Fibroblast of skin of abdomen (primary cell): Measurements from ENCODE around the gene BOC. TPM values are rescaled to one million over a fixed set of nuclear protein-coding genes. Genes with fewer than 3 reads are reported as not detected.
A peak's percentile ranks its signal among the peaks of the same experiment; 100 is the strongest.
"Not testable (repeated sequence)": the region's sequence is repeated elsewhere in the genome, so short reads cannot be mapped to it uniquely, and the experiment has no call there.

Source experiments
- DNase-seq: peaks from one replicate; pipeline ENCODE4 v3.0.0-alpha.2; 2013
- polyA plus RNA-seq, 2 experiments: library from polyadenylated mRNA; unstranded; fragments of 120-200 nt; gene quantifications; one replicate each; pipeline ENCODE4 v1.2.1, GENCODE V29; 2013; ENCODE audit not compliant: insufficient read length in 2 of 2

BOC gene, protein sequence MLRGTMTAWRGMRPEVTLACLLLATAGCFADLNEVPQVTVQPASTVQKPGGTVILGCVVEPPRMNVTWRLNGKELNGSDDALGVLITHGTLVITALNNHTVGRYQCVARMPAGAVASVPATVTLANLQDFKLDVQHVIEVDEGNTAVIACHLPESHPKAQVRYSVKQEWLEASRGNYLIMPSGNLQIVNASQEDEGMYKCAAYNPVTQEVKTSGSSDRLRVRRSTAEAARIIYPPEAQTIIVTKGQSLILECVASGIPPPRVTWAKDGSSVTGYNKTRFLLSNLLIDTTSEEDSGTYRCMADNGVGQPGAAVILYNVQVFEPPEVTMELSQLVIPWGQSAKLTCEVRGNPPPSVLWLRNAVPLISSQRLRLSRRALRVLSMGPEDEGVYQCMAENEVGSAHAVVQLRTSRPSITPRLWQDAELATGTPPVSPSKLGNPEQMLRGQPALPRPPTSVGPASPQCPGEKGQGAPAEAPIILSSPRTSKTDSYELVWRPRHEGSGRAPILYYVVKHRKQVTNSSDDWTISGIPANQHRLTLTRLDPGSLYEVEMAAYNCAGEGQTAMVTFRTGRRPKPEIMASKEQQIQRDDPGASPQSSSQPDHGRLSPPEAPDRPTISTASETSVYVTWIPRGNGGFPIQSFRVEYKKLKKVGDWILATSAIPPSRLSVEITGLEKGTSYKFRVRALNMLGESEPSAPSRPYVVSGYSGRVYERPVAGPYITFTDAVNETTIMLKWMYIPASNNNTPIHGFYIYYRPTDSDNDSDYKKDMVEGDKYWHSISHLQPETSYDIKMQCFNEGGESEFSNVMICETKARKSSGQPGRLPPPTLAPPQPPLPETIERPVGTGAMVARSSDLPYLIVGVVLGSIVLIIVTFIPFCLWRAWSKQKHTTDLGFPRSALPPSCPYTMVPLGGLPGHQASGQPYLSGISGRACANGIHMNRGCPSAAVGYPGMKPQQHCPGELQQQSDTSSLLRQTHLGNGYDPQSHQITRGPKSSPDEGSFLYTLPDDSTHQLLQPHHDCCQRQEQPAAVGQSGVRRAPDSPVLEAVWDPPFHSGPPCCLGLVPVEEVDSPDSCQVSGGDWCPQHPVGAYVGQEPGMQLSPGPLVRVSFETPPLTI
- 22.8 TPM for polyA plus RNA-seq (2013, experiment 1 of 2; ENCODE audit: insufficient read length)
- 25.8 TPM for polyA plus RNA-seq (2013, experiment 2 of 2; ENCODE audit: insufficient read length)

DNA sequence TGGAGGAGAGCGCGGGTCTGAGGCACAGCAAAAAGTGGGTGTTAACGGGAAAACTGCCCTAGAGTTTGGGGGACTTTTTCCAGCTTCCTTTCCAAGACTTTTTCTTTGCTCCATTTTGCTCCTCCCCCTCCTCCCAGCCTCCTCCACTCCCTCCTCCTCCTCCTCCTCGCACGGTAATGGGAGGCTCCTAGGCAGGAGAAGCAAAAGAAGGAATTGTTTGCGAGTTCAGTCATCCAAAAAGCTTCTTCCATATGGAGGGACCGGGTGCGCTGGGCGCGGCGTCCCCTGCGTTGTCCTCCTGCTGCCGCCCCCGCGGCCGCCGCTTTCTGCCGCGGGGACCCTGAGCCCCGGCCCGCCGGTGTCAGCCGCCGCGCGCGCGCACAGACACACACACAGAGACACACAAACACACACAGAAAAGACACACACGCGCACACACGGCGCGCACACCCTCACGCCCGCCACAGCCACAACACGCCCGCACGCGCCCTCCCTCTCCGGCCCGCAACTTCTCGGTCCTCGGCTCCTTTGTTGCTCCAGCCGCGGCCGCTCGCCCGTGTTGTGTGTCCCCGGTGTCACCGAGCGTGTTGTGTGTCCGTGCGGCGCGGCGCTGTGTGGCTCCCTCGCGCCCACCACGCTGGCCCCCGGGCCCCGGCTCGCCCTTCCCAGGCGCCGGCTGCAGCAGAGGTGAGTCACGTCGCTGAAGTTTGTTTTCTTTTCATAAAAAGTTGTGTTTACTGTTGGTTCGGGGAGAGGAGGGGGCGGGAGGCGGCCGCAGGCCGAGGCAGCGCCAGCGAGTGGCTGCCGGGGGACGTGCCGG is at the start of gene BOC:
Gene BOC, plus strand, starts transcription at position 228 of the 820 bp plus-strand sequence. CDS start 38,246 bp downstream, outside the sequence.
- peak; percentile 82 for DNase-seq

DNA sequence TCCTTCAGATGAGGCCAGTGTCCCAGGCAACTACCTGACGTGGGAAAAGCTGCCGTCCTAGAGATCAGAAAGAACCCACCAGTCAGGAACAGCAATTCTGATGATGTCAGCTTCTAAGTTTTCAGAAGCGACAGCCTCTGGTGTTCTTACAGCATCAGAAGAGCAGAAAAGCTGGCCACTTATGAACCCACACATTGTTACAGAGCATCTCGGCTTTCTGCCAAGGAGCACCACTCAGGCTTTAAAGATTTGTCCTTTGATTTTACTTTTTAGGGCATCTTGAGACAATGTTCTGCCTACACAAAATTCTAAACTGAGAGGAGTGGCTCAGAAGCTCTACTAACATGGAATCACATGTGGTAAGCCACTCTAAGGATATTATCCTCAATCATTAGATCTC is 49.7 kb upstream of the BOC start:
- DNase-seq = no peak

DNA sequence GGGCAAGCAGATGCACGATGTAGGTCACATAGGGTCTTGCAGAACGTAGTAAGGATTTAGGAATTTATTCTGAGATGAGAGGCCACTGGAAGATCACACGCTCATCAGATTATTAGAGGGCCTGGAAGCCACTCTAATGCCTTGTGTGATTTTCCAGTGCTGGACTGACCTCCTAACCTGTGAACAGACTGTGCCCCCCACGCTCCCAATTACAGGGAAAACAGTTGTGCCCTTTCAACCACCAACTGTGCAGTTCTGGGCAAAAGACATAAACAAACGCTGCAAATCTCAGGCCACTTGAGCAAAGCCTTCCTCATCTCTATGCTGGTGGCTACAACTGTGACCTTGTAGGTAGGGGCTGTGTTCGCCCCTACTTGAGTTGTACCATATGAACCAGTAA is 48.2 kb upstream of the BOC start:
- DNase-seq = no peak

DNA sequence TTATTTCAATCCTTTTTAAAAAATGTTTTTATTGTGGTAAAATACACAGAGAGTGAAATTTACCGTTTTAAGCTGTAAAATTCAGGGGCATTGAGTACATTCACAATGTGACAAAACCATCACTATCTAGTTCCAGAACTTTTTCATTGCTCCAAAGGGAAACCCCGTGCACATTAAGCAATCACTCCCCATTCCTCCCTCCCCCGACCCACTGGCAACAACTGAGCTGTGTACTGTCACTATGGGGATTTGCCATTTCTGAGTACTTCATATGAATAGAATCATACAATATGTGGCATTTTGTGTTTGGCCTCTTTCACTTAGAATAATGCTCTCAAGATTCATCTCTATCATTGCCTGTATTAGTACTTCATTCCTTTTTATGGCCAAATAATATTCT is 45.5 kb upstream of the BOC start:
- no peak for DNase-seq

DNA sequence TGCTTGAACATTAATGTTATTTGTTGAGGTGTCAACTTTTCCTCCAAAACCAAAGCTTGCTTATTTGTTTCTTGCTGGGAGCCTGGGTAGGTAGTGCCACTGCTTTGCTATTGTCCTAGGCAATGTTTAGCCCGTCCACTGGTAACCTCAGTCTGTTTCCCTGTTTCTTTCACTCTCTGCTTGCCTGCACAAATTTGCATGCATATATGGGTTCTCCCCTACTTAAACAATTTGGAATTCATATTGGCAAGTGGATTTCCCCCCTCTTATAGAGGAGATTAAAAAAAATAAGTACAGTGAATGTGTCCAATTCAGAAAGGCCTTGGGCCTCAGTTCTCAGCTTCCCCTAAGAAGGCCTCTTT is 45.0 kb upstream of the BOC start:
- no peak for DNase-seq

DNA sequence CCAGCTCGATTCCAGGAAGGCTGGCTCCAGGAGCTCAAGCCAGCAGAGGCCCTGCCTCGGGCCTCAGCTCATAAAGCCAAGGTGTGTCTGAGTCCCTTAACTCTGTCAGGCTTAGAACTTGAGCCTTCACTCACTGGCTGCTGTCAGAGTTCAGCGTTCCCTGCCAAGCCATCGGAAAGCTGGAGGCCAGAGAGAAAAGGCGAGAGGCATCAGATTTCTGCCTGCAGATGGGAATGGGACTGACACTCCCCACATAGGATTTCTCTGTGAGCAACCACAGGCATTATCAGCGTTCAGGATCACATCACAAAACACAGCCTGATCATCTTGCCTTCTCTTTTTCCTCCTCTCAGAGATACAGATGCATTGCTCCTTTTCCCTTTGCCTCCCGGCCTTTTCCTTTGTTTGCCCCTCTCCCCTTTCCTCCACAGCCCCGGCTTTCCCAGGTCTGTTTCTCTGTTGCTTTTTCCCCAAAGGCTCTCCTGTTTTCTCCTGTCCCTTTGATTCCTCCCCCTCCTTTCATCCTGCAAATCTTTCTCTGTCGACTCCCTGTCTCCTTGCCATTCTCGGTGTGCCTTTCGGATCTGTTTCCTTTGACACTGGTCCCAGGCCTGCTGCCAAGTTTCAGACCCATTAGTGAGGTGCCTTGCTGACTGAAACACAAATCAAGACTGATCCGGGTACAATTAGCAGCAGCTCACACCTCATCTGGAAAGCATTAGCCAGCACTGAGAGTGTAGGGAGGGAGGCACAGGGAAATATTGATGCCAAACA is 44.5 kb upstream of the BOC start:
- peak; percentile 84 for DNase-seq

DNA sequence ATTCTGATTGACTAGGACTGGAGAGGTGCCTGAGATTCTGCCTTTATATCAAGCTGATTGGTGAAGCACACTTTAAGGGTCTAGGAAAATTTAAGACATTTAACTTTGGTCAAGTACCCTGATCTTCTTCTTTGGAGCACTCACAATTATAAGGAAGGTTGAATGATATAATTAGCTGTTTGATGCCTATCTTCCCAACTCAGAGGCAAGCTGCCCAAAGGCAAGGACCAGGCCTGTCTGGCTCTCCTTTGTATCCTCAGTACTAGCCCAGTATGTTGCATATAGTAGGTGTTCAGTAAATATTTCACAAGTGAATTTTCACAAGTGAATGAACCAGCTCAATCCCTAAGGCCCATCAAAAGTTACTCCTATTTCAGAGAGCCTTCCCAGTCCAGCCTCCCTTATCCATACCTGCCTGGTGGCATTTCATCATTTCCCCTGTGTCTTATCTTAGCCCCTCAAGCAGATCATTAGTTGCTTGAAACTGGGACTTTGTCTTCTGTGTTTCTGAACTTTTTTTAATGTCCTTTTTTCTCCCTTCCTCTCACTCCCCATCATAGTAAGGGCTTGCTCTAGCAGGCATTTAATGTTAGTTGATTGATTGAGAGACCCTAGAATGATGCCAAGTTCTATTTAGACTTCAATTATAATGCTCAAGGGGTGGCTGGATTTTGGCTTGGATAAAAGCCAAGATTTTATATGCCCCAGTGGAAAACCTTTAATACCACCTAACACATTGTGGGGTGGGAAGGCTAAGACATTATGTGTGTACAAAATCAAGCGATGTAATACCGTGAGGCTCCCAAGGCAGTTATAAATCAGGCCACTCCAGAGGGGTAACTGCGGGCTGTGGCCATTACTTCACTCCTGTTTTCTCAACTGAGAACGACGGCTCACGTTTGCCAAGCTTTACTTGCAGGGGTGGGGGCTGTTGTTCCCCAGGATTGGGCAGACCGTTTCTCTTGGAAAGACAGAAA is 43.2 kb upstream of the BOC start:
- peak; percentile 34 for DNase-seq

DNA sequence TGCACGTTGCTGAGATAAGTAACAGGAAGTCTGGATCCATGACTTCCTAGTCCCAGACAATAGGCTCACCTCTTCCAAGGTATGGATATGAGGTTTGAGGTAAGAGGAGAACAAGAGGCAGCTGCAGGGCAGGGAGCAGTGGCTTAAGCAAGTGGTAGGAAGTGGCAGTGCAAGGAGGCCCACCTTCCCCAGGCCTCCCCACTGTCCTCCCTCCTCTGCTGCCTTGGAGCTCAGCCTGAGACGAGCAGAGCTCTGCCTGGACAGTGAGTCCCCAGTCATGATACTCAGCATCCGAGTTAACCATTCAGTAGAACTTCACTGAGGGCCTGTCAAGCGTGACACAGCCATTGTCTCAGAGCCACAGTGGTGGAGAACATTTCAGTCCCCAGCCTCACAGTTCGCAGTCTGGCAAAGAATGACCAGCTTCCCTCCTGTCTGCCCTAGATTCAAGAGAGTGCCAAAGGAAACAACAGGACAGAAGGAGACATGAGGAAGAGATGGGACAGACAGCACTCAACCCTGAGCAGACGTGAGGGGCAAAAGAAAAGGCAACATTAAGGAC is 41.4 kb upstream of the BOC start:
- DNase-seq = no peak

DNA sequence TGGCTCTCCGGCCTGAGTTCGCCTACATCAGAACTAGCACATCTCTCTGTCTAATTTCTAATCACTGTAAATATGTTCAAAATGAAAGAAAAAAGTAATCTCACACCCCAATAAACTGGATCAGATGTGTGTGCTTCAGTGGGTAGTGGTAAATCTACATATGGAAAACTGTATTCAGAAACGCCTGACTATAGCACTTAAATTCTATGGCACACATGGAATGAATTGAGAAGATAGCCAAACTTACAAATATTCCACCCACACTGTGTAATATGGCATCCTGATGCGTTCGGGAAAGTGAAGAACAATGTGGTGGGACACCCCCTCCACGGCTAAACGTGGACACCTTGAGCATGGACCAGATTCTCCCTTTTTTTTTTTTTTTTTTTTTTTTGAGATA is 40.6 kb upstream of the BOC start:
- DNase-seq = no peak

DNA sequence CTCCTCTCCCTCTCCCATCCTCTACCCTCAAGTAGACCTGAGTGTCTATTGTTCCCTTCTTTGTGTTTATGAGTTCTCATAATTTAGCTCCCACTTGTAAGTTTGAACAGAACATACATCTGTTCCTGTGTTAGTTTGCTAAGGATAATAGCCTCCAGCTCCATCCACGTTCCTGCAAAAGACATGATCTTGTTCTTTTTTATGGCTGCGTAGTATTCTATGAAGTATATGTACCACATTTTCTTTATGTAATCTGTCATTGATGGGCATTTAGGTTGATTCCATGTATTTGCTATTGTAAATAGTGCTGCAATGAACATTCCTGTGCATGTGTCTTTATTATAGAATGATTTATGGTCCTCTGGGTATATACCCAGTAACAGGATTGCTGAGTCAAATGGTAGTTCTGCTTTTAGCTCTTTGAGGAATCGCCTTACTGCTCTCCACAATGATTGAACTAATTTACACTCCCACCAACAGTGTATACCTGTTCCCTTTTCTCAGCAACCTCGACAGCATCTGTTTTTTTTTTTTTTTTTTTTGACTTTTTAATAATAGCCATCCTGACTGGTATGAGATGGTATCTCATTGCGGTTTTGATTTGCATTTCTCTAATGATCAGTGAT is 39.6 kb upstream of the BOC start:
- DNase-seq = not testable (repeated sequence)

DNA sequence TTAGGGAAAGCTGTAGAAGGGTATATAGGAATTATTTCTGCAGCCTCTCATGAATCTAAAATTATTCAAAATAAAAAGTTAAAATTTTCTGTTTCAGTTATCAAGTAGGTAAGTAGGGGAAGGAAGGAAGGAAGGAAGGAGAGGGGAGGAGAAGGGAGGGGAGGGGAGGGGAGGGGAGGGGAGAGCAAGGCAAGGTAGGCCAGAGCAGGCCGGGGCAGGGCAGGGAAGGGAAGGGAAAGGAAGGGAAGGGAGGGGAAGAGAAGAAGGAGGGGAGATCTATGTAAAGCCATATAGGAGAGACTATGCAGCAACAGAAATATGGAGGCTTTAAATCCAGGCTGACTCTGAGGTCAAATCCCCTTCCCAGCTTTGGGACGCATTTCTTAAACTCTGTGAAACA is 38.3 kb upstream of the BOC start:
- DNase-seq = no peak

DNA sequence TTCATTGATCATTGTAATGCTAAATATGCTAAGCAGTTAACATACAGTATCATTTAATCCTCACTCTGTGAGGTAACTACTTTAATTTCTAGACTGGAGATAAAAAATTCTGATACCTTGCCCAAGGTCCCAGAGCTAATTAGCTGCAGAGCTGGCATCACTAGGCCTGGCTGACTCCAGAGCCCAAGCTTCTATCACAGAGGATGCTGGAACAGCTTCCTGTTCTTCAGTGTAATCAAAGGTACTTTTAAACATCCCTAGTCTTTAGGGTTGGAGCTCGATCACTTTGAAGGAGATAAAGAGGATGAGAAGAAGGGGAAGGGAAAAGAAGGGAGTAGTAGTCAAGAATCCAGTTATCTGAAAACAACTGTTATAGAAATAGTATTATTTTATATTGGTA is 37.1 kb upstream of the BOC start:
- no peak for DNase-seq

DNA sequence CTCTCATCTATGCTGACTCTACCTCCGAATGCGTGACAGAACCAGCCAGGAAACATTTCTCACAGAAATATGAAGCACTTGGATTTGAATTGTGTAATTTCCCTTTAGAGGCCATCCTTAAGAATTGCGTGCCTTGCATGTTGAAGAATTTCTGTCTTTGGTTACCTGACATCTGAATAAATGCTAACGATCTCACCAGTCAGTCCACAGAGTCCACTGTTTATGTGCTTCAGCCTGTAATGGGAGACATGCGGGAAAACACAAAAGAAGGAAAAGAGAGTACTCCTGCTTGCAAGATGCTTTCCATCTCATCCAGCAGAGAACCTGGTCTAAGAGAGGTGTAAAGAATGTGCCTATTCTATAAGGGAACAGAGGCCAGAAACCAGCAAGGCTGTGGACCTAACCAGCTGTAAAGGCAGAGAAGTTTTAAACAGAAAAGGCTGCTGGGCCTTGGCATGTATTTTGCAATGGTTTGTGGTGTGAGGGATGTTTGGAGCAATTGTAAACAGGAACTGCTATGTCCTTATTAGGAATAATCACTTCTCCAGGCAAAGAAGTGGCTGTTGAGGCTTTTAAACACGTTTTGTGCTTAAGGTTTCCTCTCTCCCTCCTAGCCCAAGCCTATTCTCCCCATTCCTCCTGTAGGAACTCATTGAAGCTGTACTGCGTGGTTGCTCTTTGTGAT is 36.4 kb upstream of the BOC start:
- DNase-seq = no peak

DNA sequence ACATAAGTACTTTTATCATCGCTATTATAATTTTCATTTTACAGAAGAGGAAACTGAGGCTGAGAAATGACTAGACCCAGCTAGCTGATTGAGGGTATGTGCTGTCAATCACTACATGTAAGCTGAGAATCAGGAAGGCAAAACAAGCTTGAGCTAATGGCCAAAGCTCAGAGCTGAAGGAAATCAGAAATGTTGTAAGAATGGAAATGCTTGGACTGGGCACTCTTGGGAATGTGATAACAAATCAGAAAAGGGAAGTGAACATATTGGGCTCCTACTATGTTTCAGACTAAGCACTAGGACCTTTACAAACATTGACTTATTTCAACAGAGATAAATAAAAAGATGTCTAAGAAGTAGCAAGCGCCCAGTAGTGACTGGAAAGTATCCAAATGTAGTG is 33.8 kb upstream of the BOC start:
- no peak for DNase-seq

DNA sequence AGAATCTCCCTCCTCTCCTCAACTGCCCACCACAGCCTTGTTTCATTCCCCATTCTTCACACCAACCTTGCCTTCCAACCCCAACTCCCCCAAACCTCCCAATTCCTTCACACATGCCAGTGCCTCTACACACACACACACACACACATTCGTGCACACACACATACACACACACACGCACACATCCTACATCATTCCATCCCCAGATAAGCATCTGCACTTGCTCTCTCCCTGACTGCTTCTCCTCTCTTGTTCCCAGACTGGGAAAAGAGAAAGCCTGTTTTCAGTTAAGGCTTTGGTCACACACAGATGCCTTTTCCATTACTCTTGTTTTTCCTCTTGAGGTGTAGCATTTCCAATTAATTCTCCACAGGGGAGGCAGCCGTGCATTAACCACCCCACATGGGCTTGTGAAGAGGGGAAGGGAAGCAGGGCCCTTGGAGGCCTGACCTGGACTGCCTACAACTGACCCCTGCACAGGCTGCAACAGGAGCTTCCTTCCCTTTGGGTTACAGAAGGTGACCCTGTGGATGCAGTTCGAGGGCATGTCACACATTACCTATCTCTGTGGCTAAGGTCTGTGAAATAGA is 32.0 kb upstream of the BOC start:
- DNase-seq = peak; percentile 45

DNA sequence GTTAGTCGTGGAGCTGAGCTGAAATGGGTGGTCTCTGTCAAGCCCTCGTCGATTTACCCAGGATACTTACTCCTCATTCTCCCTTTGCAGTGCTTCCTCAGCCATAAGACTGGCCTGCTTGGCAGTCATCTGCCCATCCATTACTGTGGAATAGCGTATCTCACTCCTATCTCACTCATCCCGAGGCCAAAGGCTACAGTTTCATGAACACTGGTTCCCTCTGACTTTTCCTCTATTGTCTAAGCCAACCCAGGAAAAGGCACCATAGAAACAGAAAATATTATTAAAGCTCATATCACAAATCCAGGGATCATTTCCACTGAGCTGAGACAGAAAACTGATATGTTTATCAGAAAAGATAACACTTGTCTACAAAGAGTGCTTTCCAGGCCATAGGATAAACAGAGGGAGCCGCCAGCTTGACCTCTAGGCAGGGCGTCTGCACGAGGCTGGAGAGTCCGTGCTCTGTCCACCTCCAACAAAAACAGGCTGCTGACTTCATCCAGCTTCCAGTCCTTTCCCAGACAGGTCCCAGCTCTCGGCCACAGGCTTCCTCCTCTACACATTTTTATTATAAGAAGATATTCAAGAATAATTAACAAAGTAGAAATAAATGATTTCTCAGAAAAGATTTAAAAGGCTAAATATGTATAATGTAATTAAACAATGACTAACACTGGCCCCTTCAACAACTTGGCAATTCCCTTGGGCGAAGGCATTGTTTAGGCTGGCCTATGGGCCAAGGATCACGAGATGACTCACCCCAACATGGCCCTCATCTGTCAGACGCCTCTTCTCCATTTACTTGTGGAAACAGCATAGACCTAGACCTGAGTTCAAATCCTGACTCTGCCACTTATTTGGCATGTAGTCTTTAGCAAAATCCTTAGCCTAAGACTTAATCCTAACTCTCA is 27.4 kb upstream of the BOC start:
- no peak for DNase-seq

DNA sequence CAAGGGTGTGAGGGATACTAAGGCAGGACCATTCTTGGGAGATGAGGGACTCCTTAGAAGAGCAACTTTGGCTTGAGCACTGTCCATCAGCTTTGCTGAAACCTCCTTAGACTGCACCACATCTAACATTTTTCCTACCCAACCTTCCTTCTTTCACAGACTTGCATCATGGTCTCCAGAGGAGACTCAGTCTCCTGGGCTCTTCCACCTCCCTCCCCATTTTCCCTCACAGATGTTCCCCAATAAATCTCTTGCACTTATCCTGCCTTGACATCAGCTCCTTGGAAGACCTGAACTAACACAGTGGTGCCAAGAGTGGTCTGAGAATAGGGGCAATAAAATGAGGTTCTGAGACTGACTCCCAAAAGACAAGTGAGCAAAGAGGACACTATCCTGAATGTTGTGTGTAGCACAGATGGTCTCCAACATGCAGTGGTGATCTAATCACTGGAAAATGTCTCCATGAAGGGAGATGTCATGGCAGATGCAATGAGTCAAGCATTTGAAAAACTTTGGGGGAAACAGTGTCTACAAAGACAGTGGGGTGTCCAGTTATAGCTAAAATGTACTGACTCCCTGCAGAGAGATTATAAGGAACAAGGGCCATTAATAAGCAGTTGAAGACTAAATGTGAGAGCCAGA is 26.0 kb upstream of the BOC start:
- DNase-seq = peak; percentile 53
